WTC11 (cell line): ENCODE results near the gene CMTM6. TPM values are rescaled to one million over a fixed set of nuclear protein-coding genes. Genes with fewer than 3 reads are reported as not detected.

ENCODE experiments used
- ATAC-seq: fragments of 200-7000 bp; cut with Tn5 transposase; 2 replicates; pipeline ENCODE4 v1.10.0; 2021; ENCODE audit warnings: mild to moderate bottlenecking, moderate library complexity
- CTCF ChIA-PET: fragments of 300-600 bp; sonication (Branson Sonifier 250); formaldehyde crosslinking; loops from one replicate; lab custom pipeline; 2021; ENCODE audit warnings: antibody characterized with exemption; lab: Charles Lee
- POLR2A ChIA-PET: fragments of 350-600 bp; sonication (Branson Sonifier 250); formaldehyde crosslinking; loops from one replicate; lab custom pipeline; 2021; ENCODE audit warnings: antibody characterized with exemption; lab: Charles Lee
- DNase-seq: peaks from one replicate; pipeline ENCODE4 v3.0.0; 2021; ENCODE audit warnings: low spot score
- H3K27ac Mint-ChIP-seq: 2 replicates; pipeline ENCODE4 v1.8.0; 2021; ENCODE audit warnings: mixed read lengths
- H3K27me3 Mint-ChIP-seq: 2 replicates; pipeline ENCODE4 v1.8.0; 2021; ENCODE audit warnings: low read depth, mild to moderate bottlenecking, moderate library complexity, mixed read lengths
- H3K36me3 Mint-ChIP-seq: 2 replicates; pipeline ENCODE4 v1.8.0; 2021; ENCODE audit warnings: mixed read lengths
- H3K4me1 Mint-ChIP-seq: 2 replicates; pipeline ENCODE4 v1.8.0; 2022; ENCODE audit warnings: mixed read lengths
- H3K4me3 Mint-ChIP-seq: 2 replicates; pipeline ENCODE4 v1.8.0; 2021; ENCODE audit warnings: mild to moderate bottlenecking, moderate library complexity, mixed read lengths
- H3K9me3 Mint-ChIP-seq: 2 replicates; pipeline ENCODE4 v1.8.0; 2021; ENCODE audit warnings: mixed read lengths
- CBFB ChIP-seq: sonication (generic); formaldehyde crosslinking; IDR thresholded peaks from 2 replicates; pipeline ENCODE4 v1.8.1; 2022; ENCODE audit warnings: mild to moderate bottlenecking, low read depth, missing genetic modification reagents
- FOXJ3 ChIP-seq: sonication (generic); formaldehyde crosslinking; IDR thresholded peaks from 2 replicates; pipeline ENCODE4 v1.9.0; 2021; ENCODE audit warnings: missing genetic modification reagents, mild to moderate bottlenecking, borderline replicate concordance
- FOXP1 ChIP-seq: sonication (generic); formaldehyde crosslinking; IDR thresholded peaks from 2 replicates; pipeline ENCODE4 v1.8.0; 2022; ENCODE audit warnings: missing genetic modification reagents, mild to moderate bottlenecking, moderate library complexity, borderline replicate concordance
- KAT7 ChIP-seq: sonication (generic); formaldehyde crosslinking; IDR thresholded peaks from 2 replicates; pipeline ENCODE4 v1.8.1; 2023; ENCODE audit warnings: missing genetic modification reagents, mild to moderate bottlenecking, borderline replicate concordance
- MYBL2 ChIP-seq: sonication (generic); formaldehyde crosslinking; IDR thresholded peaks from 2 replicates; pipeline ENCODE4 v1.8.1; 2023; ENCODE audit warnings: mild to moderate bottlenecking, moderate library complexity, missing genetic modification reagents
- NR2C2 ChIP-seq: sonication (generic); formaldehyde crosslinking; IDR thresholded peaks from 2 replicates; pipeline ENCODE4 v1.8.0; 2022; ENCODE audit warnings: mild to moderate bottlenecking, missing genetic modification reagents
- RORB ChIP-seq: fragments of 250-450 bp; sonication (Bioruptor Pico); IDR thresholded peaks from 2 replicates; pipeline ENCODE4 v1.9.0; 2021; ENCODE audit warnings: mild to moderate bottlenecking
- SMAD3 ChIP-seq: sonication (generic); formaldehyde crosslinking; IDR thresholded peaks from 2 replicates; pipeline ENCODE4 v1.8.0; 2022; ENCODE audit warnings: missing genetic modification reagents, mild to moderate bottlenecking, borderline replicate concordance
- SMAD4 ChIP-seq: sonication (generic); formaldehyde crosslinking; IDR thresholded peaks from 2 replicates; pipeline ENCODE4 v1.8.0; 2022; ENCODE audit warnings: mild to moderate bottlenecking, missing genetic modification reagents
- TP53 ChIP-seq: sonication (generic); formaldehyde crosslinking; IDR thresholded peaks from 2 replicates; pipeline ENCODE4 v1.8.1; 2023; ENCODE audit warnings: mild to moderate bottlenecking, missing genetic modification reagents
- ZNF121 ChIP-seq: sonication (generic); formaldehyde crosslinking; IDR thresholded peaks from 2 replicates; pipeline ENCODE4 v1.8.0; 2023; ENCODE audit warnings: missing genetic modification reagents
- total RNA-seq: library from RNA; stranded (reverse); gene quantifications from 3 replicates; pipeline ENCODE4 v1.2.3, GENCODE V29; 2021
- TF ChIP-seq, protein P1 (sequence below): sonication (generic); formaldehyde crosslinking; conservative IDR thresholded peaks from 2 replicates; pipeline ENCODE4 v1.8.1; 2023; ENCODE audit warnings: mild to moderate bottlenecking, low read depth, missing genetic modification reagents, moderate library complexity
- TF ChIP-seq, protein P2 (sequence below): sonication (generic); formaldehyde crosslinking; IDR thresholded peaks from 2 replicates; pipeline ENCODE4 v1.8.0; 2022; ENCODE audit warnings: mild to moderate bottlenecking, missing genetic modification reagents
- TF ChIP-seq, protein P3 (sequence below): sonication (generic); formaldehyde crosslinking; IDR thresholded peaks from 2 replicates; pipeline ENCODE4 v1.8.1; 2023; ENCODE audit warnings: mild to moderate bottlenecking, missing genetic modification reagents
- TF ChIP-seq, protein P4 (sequence below): sonication (generic); formaldehyde crosslinking; IDR thresholded peaks from 2 replicates; pipeline ENCODE4 v1.8.0; 2022; ENCODE audit warnings: missing genetic modification reagents
- TF ChIP-seq, protein P5 (sequence below): sonication (generic); formaldehyde crosslinking; IDR thresholded peaks from 2 replicates; pipeline ENCODE4 v1.8.1; 2023; ENCODE audit warnings: mild to moderate bottlenecking, missing genetic modification reagents
- TF ChIP-seq, protein P6 (sequence below): sonication (generic); formaldehyde crosslinking; IDR thresholded peaks from 2 replicates; pipeline ENCODE4 v1.8.0; 2023; ENCODE audit warnings: missing genetic modification reagents, mild to moderate bottlenecking, borderline replicate concordance

Gene CMTM6
- total RNA-seq, 1 experiment from 2014 or later, result 42.3 TPM

DNA sequence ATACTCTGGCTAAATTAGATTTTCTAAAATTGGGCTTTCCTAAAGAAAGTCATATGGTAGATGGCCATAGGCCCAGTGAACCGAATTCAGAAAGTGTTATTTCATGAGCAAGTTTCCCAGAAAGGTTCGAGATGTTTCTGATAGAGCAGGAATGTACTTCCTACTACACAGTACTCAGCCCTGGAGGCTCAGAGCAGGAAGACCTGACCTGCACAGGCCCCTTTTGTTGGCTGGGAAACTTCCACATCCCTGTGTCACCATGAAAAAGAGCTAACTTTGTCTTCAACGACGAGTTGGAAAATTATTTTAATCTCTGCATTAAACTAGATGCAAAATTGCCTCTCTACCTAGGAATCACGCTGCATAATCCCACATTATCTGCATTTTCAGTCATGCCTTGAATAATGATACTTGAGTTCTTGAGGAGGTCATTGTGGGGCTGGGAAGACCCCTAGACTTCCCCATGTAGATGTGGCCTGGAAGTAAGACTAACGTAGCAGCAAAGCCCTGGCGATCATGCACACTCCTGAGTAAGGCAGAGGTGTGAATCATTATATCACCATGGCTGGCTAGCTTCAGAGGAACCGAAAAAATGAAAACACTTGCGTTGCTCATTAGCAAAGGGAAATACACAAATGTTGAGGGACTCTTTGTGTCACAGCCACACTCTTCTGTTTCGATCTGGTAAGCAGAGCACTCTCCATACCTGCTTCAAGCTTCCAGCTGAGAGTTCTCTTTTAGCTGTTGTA, 63.9 kb downstream of the CMTM6 start:
- ATAC-seq, result no peak
- Mint-ChIP-seq H3K4me1 (peaks cover 16% of the 10 kb centered on the region), H3K4me3 (no peak overlapping the region), H3K27me3 (no peaks in the 10 kb centered on the region), H3K27ac (peak overlapping the region; percentile 64; the same call in 1 of the 2 replicates), H3K36me3 (peaks cover 10% of the 10 kb centered on the region; the same call in 1 of the 2 replicates), H3K9me3 (no peaks in the 10 kb centered on the region)
- TF ChIP-seq FOXP1 (CRISPR knock-in tag) (no peak), CBFB (CRISPR knock-in tag) (no peak), MYBL2 (CRISPR knock-in tag) (no peak), SMAD3 (CRISPR knock-in tag) (no peak)
- TF ChIP-seq, protein P1, sequence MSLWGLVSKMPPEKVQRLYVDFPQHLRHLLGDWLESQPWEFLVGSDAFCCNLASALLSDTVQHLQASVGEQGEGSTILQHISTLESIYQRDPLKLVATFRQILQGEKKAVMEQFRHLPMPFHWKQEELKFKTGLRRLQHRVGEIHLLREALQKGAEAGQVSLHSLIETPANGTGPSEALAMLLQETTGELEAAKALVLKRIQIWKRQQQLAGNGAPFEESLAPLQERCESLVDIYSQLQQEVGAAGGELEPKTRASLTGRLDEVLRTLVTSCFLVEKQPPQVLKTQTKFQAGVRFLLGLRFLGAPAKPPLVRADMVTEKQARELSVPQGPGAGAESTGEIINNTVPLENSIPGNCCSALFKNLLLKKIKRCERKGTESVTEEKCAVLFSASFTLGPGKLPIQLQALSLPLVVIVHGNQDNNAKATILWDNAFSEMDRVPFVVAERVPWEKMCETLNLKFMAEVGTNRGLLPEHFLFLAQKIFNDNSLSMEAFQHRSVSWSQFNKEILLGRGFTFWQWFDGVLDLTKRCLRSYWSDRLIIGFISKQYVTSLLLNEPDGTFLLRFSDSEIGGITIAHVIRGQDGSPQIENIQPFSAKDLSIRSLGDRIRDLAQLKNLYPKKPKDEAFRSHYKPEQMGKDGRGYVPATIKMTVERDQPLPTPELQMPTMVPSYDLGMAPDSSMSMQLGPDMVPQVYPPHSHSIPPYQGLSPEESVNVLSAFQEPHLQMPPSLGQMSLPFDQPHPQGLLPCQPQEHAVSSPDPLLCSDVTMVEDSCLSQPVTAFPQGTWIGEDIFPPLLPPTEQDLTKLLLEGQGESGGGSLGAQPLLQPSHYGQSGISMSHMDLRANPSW (CRISPR knock-in tag), result no peak
- TF ChIP-seq, protein P2, sequence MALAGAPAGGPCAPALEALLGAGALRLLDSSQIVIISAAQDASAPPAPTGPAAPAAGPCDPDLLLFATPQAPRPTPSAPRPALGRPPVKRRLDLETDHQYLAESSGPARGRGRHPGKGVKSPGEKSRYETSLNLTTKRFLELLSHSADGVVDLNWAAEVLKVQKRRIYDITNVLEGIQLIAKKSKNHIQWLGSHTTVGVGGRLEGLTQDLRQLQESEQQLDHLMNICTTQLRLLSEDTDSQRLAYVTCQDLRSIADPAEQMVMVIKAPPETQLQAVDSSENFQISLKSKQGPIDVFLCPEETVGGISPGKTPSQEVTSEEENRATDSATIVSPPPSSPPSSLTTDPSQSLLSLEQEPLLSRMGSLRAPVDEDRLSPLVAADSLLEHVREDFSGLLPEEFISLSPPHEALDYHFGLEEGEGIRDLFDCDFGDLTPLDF (CRISPR knock-in tag), result no peak
- TF ChIP-seq, protein P3, sequence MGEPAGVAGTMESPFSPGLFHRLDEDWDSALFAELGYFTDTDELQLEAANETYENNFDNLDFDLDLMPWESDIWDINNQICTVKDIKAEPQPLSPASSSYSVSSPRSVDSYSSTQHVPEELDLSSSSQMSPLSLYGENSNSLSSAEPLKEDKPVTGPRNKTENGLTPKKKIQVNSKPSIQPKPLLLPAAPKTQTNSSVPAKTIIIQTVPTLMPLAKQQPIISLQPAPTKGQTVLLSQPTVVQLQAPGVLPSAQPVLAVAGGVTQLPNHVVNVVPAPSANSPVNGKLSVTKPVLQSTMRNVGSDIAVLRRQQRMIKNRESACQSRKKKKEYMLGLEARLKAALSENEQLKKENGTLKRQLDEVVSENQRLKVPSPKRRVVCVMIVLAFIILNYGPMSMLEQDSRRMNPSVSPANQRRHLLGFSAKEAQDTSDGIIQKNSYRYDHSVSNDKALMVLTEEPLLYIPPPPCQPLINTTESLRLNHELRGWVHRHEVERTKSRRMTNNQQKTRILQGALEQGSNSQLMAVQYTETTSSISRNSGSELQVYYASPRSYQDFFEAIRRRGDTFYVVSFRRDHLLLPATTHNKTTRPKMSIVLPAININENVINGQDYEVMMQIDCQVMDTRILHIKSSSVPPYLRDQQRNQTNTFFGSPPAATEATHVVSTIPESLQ (CRISPR knock-in tag), result no peak
- TF ChIP-seq, protein P4, sequence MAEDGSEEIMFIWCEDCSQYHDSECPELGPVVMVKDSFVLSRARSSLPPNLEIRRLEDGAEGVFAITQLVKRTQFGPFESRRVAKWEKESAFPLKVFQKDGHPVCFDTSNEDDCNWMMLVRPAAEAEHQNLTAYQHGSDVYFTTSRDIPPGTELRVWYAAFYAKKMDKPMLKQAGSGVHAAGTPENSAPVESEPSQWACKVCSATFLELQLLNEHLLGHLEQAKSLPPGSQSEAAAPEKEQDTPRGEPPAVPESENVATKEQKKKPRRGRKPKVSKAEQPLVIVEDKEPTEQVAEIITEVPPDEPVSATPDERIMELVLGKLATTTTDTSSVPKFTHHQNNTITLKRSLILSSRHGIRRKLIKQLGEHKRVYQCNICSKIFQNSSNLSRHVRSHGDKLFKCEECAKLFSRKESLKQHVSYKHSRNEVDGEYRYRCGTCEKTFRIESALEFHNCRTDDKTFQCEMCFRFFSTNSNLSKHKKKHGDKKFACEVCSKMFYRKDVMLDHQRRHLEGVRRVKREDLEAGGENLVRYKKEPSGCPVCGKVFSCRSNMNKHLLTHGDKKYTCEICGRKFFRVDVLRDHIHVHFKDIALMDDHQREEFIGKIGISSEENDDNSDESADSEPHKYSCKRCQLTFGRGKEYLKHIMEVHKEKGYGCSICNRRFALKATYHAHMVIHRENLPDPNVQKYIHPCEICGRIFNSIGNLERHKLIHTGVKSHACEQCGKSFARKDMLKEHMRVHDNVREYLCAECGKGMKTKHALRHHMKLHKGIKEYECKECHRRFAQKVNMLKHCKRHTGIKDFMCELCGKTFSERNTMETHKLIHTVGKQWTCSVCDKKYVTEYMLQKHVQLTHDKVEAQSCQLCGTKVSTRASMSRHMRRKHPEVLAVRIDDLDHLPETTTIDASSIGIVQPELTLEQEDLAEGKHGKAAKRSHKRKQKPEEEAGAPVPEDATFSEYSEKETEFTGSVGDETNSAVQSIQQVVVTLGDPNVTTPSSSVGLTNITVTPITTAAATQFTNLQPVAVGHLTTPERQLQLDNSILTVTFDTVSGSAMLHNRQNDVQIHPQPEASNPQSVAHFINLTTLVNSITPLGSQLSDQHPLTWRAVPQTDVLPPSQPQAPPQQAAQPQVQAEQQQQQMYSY (CRISPR knock-in tag), result no peak
- ChIA-PET CTCF (interaction anchor here (0.5 to 0.9 kb wide), 2 partner anchors 29 to 635 kb away, joined by 3 to 4 read pairs; no protein-coding TSS in a partner anchor), POLR2A (no interaction called here)
- no peak for DNase-seq

DNA sequence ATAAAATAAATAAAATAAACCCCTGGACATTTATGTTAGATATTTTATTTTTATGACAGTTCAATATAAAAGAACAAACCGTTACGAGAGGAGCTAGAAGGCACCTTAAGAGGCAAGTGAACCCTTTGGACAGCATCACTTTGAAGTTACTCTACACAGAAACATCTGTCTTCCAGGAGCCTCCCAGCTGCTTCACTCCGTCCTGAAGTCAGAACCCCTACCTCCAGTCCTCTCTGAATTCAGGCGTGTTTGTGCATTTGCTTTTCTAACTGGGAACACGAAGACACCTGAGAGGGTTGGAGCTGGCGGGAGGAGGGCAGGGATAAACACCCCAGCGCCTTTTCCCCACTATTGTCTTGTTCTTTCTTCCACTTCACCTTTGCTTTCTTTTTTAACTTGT, 64.8 kb downstream of the CMTM6 start:
- no peak for ATAC-seq
- H3K36me3 Mint-ChIP-seq, result 0 out of 2 replicates have a peak, but pooled peaks cover 4% of the 10 kb centered on the region
- POLR2A ChIA-PET, result no interaction called here
- H3K27me3 Mint-ChIP-seq, result no peaks in the 10 kb centered on the region
- H3K9me3 Mint-ChIP-seq, result no peaks in the 10 kb centered on the region
- H3K27ac Mint-ChIP-seq, result no peak overlapping the region
- no peak for DNase-seq
- CTCF ChIA-PET, result interaction anchor here (2.0 kb wide), 1 partner anchor 30 kb away, joined by 8 read pairs; no protein-coding TSS in a partner anchor
- peaks cover 16% of the 10 kb centered on the region for H3K4me1 Mint-ChIP-seq
- H3K4me3 Mint-ChIP-seq, result no peak overlapping the region
- TF ChIP-seq NR2C2 (no peak), RORB (CRISPR knock-in tag) (no peak), KAT7 (CRISPR knock-in tag) (no peak), FOXJ3 (CRISPR knock-in tag) (no peak), ZNF121 (no peak), SMAD4 (no peak), TP53 (CRISPR knock-in tag) (no peak)
- TF ChIP-seq, protein P5, sequence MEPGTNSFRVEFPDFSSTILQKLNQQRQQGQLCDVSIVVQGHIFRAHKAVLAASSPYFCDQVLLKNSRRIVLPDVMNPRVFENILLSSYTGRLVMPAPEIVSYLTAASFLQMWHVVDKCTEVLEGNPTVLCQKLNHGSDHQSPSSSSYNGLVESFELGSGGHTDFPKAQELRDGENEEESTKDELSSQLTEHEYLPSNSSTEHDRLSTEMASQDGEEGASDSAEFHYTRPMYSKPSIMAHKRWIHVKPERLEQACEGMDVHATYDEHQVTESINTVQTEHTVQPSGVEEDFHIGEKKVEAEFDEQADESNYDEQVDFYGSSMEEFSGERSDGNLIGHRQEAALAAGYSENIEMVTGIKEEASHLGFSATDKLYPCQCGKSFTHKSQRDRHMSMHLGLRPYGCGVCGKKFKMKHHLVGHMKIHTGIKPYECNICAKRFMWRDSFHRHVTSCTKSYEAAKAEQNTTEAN, result no peak
- TF ChIP-seq, protein P6, sequence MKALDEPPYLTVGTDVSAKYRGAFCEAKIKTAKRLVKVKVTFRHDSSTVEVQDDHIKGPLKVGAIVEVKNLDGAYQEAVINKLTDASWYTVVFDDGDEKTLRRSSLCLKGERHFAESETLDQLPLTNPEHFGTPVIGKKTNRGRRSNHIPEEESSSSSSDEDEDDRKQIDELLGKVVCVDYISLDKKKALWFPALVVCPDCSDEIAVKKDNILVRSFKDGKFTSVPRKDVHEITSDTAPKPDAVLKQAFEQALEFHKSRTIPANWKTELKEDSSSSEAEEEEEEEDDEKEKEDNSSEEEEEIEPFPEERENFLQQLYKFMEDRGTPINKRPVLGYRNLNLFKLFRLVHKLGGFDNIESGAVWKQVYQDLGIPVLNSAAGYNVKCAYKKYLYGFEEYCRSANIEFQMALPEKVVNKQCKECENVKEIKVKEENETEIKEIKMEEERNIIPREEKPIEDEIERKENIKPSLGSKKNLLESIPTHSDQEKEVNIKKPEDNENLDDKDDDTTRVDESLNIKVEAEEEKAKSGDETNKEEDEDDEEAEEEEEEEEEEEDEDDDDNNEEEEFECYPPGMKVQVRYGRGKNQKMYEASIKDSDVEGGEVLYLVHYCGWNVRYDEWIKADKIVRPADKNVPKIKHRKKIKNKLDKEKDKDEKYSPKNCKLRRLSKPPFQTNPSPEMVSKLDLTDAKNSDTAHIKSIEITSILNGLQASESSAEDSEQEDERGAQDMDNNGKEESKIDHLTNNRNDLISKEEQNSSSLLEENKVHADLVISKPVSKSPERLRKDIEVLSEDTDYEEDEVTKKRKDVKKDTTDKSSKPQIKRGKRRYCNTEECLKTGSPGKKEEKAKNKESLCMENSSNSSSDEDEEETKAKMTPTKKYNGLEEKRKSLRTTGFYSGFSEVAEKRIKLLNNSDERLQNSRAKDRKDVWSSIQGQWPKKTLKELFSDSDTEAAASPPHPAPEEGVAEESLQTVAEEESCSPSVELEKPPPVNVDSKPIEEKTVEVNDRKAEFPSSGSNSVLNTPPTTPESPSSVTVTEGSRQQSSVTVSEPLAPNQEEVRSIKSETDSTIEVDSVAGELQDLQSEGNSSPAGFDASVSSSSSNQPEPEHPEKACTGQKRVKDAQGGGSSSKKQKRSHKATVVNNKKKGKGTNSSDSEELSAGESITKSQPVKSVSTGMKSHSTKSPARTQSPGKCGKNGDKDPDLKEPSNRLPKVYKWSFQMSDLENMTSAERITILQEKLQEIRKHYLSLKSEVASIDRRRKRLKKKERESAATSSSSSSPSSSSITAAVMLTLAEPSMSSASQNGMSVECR, result no peak
